SW480 (cell line): ENCODE data around the gene SNED1.

Experiments used
- DNase-seq: peaks from one replicate; pipeline ENCODE4 v3.0.0-alpha.2; 2016; ENCODE audit warnings: low spot score

The SNED1 gene

DNA sequence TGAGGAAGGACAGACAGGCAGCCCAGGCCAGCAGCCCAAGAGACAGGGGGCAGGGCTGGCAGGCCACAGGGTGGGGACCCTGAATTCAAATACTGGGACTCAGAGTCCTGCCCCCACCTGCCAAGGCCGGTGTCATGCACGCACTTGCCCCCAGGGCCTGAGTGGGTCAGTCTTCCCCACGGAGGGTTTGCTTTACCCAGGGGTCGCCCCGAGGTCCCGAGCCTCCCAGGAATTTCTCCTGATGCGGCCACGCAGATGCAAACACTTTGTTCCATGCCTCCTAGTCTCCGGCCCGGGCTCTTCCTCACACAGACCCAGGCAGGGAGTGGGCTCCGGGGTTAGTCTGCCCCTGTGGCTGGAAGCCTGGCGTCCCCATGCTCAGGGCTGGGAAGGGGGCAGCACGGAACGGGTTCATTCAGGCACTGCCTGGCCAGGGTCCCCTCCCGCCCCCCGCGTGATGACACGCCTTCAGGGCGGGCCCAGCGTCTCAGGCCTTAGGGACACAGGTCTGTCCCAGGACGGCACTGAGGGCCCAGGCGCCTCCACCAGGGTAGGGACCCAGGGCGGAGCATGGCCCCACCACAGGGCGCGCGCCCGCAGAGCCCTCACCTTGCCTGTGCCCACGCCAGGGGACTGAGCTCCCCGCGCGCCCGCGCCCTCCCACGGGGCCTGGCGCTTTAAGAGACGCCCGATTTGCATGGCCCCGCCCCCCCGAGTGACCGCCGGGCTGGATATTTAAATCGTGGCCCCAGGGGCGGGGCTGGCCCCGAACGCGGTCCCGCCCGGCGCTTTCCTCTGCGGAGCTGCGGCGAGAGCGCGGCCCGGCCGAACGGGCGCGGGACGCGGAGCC lies at the start of gene SNED1:
SNED1 (plus strand) TSS at position 763 of the 850 bp plus-strand sequence. CDS start 220 bp downstream, outside the sequence.
- peak; percentile 66 for DNase-seq

DNA sequence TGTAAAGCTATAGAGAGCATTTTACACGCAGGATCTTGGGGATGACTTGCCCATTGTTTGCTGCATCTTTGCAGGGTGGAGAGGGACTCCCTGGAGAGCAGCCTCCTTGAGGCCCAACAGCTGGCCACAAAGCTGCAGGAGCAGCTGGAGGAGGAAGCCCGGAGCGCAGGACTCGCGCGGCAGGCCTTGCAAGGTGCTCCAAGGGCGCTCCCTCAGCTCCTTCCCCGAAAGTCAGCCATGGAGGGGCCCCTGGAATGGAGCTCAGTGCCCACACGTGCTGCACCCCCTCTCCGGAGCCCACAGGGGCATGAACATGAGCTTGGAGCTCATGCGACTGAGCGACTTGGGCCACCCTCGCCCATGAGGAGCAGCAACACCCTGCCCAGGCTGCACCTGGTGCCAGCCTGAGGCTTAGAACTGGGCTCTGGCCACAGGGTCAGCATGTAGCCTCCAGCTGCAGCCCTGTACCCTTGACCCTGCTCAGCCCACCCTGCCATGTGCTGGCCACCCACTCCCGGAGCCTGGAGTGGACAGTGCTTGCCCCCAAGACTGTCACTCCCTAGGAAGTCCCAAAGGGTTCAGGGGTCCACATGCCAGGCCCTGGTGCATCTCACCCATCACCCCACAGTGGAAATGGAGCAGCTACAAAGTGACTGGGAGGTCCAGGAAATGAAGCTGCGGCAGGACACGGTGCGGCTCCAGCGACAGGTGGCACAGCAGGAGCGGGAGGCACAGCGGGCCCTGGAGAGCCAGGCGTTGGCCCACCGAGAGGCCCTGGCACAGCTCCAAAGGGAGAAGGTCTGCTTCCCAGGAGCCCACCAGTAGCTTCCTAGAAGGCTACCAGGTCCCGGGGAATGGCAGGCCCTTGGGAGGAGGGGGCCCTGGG lies 49.3 kb upstream of the SNED1 start:
- no peak for DNase-seq

DNA sequence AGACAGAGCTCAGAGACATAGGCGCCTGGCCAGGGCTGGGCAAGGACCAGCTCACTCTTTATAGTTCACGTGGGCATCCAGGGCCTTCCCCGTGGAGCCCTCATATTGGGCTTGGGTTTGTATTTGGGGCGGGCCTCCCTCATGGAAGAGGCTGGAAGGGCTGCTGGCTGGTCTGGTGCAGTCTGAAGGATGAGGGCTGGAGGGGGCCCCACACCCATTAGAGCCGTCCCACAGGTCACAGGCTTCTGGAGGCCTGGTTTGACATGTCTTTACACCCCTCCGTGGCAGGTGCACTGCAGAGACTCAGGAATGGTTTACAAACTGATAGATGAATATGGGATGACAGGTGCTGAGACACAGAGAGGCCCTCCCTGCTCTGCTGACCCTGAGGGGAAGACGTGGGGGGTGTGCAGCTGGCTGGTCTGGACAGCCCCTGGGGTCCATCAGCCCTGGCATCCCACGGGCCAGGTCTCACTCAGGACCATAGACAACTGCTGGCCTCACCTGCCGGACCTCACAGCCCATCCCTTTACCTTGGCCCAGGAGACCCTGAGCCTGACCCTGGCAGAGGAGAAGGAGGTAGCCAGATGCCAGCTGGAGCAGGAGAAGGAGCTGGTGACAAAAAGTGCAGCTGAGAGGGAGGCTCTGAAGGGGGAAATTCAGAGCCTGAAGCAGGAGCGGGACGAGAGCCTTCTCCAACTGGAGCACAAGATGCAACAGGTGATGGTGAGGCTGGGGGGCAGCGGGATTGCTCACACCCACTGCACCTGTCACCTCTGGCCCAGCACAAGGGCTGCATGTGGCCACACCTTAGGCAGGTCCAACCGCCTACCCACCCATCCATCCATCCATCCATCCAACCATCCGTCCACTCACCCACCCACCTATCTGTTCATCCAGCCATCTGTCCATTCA lies 48.4 kb upstream of the SNED1 start:
- no peak for DNase-seq

DNA sequence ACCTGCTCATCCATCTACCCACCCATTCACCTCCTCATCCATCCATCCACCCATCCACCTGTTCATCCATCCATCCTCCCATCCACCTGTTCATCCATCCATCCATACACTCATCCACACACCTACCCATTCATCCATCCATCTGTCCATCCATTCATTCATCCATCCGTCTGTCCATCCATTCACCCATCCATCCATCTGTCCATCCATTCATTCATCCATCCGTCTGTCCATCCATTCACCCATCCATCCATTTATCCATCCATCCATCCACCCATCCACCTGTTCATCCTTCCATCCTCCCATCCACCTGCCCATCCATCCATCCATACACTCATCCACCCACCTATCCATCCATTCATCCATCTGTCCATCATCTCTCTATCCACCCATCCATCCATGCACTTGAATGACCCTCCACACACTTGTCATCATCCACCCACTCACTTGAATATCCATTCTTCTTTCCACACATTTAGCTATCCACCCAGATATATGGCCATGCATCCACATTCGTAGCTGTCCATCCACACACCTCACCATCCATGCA lies 47.3 kb upstream of the SNED1 start:
- no peak for DNase-seq

DNA sequence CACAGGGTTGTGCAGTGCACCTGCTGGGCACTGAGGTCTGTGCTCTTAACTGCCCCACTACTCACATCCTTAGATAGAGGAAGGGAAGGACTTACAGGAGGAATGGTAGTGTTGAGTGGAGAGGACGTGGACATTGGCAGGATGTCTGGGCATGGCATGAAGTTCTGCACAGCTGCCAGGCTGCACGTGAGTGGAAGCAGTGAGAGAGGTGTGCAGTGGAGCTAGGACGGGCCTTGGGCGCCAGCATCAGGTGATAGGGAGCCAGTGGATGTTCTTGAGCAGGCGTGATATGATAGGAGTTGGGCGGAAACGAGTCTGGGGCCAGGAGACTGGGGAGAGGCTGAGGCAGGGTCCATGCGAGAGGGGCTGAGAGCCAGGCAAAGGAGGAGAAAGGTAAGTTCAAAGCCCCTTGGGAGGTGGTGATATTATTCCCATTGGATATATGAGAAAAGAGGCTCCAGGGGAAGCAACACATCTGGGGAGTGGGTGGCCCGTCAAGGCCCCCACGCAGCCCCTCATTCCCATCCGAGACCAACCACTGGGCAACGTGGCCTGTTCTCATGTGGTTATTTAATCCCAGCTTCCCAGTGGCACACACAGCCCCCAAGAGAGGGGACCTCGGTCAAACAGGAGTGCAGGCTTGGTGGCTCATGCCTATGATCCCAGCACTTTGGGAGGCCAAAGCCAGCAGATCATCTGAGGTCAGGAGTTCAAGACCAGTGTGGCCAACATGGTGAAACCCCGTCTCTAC lies 45.7 kb upstream of the SNED1 start:
- DNase-seq, result no peak

DNA sequence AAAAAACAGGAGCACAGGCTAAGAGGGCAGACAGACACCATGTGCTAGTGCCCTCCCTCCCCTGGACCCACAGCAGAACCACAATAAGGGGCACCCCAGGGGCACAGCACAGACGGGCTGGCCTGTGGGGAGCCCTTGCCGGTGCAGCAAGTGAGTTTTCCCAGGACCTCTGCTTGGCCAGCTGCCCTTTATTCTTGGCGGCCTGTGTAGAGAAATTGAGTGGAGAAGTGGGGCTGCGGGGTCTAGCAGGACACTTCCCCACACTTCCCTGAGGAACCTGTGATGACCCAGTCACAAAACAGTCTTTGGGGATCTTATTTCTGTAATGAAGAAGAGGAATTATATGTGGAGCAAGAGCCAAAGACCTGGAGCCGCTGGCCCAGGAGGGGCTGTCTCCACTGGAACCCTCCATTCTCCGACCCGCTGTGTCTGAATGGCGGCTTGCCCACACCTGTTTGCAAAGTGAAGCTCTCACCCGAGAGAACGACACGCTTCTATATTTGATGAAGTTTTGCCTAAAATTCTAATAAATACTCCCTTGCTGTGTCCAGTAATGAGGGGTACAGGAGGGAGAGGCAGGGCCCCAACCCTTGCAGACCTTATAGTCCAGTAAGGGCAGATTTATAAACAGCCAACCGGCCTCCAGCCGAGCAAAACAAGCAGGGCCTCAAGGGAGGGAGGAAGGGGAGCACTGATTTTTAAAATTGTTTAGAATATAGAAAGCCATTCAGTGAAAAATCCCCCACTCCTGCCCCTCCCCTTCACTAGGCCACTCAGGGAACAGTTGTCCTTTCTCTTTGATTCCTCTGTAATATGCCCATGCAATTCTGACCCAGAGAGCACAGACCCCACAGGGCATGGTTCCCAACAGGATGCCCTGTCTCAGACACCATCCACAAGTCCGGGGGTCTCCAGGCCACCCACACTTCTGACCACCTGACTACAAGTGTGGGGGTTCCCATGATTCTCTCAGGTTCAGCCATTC lies 44.7 kb upstream of the SNED1 start:
- no peak for DNase-seq

DNA sequence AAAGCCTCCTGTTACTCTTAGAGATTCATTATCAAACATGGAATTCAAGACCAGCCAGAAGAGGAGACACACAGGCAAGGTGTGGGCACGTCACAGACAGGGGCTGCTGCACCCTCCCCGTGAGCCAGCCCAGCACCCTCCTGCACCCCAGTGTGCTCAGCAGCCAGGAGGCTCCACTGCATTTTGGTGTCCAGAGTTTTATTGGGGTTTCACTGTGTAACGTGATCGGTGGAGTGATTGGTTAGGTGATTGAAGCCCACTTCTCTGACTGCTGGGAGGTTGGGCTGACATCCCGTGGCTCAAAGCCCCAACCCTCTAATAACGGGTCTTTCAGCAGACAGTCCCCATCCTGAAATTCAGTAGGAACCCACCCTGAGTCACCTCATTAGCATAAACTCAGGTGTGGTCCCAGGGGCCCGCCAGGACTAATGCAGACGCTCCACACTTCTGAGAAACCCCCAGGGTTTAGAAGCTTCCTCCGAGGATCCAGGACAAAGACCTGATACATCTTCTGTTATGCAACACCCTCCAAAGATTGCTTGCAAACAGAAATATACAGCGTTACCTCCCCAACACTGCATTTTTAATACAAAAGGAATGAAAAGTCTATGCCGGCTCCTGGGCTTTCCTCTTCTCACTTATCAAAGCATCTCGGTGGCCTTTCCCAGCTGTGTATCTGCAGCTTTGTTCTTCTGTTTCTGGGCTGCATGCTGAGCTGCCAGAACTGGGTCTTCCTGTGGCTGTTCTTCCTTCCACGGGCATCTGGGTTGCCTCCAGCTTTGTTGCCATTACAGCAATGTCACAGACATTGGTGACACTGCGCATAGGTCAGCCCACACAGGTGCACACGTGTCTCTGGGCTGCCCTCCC lies 43.7 kb upstream of the SNED1 start:
- no peak for DNase-seq

DNA sequence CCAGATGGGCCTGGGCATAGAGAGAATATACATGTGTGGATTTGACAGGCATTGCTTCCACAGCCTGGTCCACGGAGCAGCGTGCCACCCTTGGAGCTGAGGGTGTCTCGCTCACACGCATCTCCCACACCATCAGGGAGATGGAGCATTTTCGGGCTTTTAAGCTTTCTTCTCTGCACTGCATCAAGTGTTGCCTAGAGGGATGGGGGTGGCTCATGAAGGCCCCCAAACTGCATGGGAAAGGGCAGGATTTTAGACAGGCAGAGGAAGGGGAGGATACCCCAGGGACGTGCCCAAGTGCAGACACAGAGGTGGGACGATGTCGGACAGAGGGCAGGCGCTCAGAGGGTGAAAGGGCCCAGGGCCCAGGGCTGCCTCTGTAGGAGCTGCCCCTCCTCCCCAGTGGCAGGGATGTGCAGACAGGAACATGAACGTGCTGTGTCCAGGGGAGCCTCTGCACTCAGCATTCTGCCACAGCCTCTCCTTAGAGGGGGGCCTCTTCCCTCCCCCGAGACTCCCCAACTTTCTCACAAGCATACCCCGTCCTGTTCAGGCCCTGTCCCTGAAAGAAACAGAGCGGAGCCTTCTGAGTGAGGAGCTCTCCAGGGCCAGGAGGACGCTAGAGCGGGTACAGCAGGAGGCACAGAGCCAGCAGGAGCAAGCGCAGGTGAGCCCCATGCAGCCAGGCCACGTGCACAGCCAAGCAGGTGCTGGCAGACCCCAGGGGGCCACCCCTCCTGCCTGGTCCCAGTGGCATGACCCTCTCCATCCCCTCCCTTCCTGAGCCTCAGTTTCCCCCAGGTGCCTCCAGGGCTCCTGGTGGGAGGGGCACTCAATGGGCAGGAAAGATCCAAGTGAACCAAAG lies 42.9 kb upstream of the SNED1 start:
- no peak for DNase-seq

DNA sequence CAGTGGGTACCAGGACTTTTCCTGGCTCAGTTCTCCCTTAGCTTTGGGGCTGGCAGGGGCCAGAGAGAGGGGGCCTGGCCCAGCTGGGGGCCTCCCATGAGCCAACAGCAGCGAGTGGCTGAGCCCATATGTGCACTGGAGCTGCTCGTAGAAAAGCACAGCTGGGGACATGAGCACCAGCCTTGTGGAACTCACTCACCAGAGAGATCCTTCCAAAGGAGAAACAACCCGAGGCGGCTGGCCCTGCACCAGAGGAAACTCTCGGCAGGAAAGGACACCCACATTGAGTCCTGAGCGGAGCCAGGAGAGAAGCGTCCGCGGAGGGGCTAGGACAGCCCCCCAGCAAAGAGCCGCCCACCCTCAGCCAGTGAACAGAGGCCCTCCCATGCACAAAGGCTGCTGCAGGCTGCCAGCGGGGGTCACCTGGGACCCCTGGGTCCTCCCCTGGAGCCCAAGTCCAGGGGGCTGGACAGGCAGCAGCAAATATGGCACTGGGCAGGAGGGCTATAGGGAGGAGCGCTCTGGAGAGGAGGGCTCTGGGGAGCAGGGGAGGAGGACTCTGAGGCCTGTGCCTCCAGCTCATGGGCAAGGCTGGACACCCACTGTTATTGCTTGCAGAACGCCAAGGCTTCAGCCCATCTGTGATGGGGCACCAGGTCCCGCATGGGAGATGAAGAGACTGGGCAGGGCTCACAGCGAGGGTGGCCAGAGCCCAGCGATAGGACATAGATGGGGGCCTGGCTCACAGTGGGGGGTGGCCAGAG lies 42.1 kb upstream of the SNED1 start:
- no peak for DNase-seq

DNA sequence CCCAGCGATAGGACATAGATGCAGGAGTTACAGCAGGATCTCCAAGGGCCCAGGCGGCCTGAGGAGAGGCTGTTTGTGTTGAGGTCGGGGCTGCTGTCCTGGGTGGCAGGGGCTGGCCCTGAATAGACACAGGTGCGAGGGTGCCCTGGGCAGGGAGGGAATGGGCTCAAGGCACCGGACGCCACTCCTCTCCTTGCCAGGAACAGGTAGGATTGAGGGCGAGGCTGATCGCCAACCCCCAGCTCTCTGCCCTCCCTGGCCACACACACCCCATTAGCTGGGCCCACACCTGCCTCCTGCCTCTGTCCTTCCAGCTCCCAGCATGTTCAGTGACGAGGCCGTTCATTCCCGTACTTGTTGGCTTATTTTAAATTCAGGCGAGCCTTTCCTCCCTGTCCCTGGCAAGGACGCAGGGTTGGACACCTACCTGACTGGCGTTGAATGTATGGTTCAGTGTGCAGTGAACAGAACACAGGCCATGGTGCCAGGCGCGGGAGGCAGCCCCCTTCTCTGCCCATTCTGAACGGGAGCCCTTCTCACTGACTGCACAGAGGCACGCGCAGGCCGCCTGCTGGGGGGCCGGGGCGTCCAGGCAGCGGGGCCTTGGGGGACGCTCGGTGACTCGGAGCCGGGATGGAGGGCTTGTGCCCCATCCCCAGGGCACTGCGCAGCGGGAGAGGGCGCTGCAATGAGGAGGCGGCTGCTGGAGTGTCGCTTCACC lies 41.3 kb upstream of the SNED1 start:
- no peak for DNase-seq

DNA sequence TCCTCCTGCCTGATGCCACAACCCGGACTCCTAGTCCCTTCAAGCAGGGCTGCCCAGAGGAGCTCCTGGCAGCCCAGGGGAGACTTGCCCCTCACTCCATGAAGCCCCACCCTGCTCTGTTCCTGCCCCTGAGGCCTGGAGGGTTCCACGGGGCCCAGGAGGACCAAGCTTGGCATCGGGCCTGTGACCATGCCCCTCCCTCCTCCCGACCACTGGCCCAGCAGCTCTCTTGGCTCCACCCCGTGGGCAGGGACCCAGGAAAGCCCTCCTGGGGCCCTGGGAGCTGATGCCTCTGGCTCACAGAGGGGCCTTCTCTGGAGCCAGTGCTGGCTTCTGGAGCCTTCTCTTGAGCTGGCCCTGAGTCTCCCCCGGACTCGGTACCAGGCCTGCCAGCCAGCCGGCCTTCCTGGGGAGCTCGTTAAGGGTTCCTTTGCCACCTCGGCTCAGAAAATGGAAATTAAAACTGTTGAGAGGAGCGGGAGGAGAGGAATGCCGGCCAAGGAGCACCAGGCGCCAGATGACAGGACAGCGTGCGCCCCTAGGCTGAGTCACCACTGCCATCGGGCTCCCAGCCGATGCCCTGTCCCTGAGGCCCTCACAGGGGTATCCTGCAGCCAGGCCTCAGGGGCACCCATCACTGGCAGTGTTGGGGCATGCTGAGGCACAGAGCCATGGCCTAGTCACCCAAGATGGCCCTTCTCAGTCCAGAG lies 40.6 kb upstream of the SNED1 start:
- no peak for DNase-seq

DNA sequence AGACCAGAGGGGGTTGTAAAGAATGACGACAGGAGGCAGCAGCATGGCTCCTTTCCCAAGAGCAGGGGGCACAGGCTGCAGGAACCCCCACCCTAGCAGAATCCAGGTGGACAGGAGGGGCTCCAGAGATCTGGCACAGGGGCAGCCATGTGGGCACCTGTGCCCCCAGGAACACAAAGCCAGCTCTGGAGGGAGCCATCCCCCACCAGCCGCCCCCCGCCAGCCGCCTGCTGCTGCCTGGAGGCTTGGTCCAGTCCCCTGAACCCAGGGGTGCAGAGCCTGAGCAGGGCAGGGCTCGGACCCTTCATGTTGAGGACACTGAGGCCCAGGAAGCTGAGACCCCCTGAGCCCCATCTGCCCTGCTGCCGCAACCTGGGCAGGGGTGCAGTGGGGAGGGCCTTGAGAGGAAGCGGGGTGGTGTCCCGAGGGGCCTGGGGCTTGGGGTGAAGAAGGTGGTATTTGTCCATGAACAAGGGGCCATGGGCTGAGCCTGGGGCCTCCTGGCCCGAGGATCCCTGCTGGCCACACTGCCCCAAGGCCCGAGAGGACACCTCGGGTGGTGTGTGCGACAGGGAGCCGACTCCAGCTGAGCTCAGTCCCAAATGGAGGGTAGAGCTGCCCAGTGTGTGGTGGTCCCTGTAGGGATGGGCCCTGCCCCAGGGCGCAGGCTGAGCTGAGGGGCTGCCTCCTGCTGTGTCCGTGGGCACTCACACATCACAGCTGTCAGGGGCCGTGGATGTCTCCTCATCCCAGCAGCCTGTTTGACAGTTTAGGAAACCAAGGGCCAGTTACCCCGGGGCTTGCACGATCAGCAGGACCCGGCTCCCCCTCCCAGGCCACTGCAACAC lies 39.8 kb upstream of the SNED1 start:
- no peak for DNase-seq

DNA sequence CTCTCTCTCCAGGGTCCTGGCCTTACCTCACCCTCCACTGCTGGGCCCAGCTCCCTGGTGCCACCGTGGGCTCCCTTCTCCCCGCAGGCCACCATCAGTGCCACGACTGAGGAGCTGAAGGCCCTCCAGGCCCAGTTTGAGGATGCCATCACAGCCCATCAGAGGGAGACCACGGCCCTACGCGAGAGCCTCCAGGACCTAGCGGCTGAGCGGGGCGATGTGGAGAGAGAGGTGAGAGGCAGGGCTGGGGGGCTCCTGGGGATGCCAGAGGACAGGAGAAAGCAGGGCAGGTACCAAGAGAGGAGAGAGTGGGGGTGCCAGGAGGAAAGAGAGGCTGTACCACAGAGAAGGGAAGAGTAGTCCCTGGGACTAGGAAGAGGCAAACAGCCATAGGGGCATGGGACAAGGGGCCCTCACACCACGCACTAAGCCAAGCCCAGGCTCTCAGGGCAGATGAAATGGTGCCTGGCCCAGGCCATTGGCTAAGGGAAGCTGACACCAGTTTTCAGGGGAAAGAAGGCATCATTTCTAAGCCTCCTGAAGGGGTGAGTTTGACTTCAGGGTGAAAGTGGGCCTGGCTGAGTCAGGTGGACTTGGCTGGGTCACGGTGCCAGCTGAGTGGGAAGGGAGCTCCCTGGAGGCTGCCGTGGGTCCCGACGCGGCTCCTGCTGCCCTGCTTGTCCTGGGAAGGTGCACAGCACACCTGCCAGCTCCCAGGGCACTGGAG lies 39.0 kb upstream of the SNED1 start:
- DNase-seq, result no peak

DNA sequence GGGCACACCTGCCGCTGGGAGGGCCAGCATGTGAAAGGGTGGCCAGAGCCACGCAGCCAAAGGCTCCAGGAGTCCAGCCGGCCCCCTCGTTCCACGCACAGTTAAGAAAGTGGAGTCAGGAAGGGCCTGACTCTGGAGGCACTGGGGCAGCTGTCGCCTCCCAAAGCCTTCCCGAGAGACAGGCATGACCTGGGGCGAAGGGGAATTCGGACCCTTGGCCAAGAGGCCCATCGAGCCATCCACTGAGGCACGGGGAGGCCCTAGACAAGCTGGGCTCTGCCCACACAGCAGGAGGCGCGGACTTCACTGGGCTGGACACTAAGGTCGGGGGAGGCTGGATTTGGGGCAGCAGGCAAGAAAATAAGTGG lies 38.5 kb upstream of the SNED1 start:
- no peak for DNase-seq
